H1 (cell line): ENCODE measurements around the gene DCUN1D4. TPM values are rescaled to one million over a fixed set of nuclear protein-coding genes. Genes with fewer than 3 reads are reported as not detected.

Experiments
- CTCF ChIA-PET: fragments of 300-600 bp; sonication (Branson Sonifier 250); formaldehyde crosslinking; loops from one replicate; lab custom pipeline; 2021; ENCODE audit not compliant: partially characterized antibody; lab: Charles Lee
- POLR2A ChIA-PET: fragments of 300-600 bp; sonication (Branson Sonifier 250); formaldehyde crosslinking; loops from one replicate; lab custom pipeline; 2021; ENCODE audit warnings: inconsistent platforms; ENCODE audit not compliant: partially characterized antibody; lab: Charles Lee
- DNase-seq, 2 experiments: peaks; one replicate each; pipeline versions ENCODE4 v3.0.0 to v3.0.0-alpha.2; 2010 to 2022; ENCODE audit warnings: low spot score in 2 of 2, low read depth in 1 of 2, mixed read lengths in 1 of 2
- FAIRE-seq: peaks from 2 replicates; lab custom pipeline; 2011; peaks lifted over from hg19 to GRCh38; lab: Jason Lieb, UNC
- H2AFZ ChIP-seq: 2 replicates; pipeline ENCODE4 v1.8.1; 2012; ENCODE audit warnings: low read length, inconsistent platforms
- H2AK5ac ChIP-seq: 2 replicates; pipeline ENCODE4 v1.6.1; 2013; ENCODE audit warnings: low read depth, low read length
- H2BK120ac ChIP-seq: replicated peaks from 2 replicates; pipeline ENCODE3; 2013; ENCODE audit warnings: low read depth, low read length, inconsistent platforms
- H2BK12ac ChIP-seq: 2 replicates; pipeline ENCODE4 v1.6.1; 2013; ENCODE audit warnings: low read depth, low read length
- H2BK15ac ChIP-seq: 2 replicates; pipeline ENCODE4 v1.6.1; 2013; ENCODE audit warnings: low read length
- H2BK20ac ChIP-seq: 2 replicates; pipeline ENCODE4 v1.6.1; 2013; ENCODE audit warnings: low read length
- H2BK5ac ChIP-seq: 2 replicates; pipeline ENCODE4 v1.6.1; 2013; ENCODE audit warnings: low read depth, low read length
- H3K14ac ChIP-seq: 2 replicates; pipeline ENCODE4 v1.6.1; 2013; ENCODE audit warnings: inconsistent platforms; ENCODE audit not compliant: insufficient read length
- H3K18ac ChIP-seq: 2 replicates; pipeline ENCODE4 v1.6.1; 2013; ENCODE audit warnings: low read length; ENCODE audit errors: extremely low read depth
- H3K23ac ChIP-seq: 2 replicates; pipeline ENCODE4 v1.6.1; 2013; ENCODE audit warnings: inconsistent platforms; ENCODE audit not compliant: insufficient read length
- H3K23me2 ChIP-seq: 2 replicates; pipeline ENCODE4 v1.6.1; 2013; ENCODE audit warnings: low read depth, low read length
- H3K27ac ChIP-seq: 2 replicates; pipeline ENCODE4 v1.6.1; 2011; ENCODE audit warnings: low read depth, low read length, inconsistent platforms
- H3K27me3 ChIP-seq, 4 experiments: replicated peaks in 1 of 4; 1 replicate in 1 of 4; 2 replicates in 3 of 4; pipeline versions ENCODE4 v1.6.1 to v1.8.1; 2011 to 2013; ENCODE audit warnings: low read length in 3 of 4, mild to moderate bottlenecking in 3 of 4, inconsistent platforms in 2 of 4, mixed read lengths in 2 of 4, moderate library complexity in 1 of 4; ENCODE audit not compliant: control insufficient read depth in 3 of 4, insufficient read depth in 3 of 4; ENCODE audit errors: extremely low read depth in 1 of 4
- H3K36me3 ChIP-seq, 4 experiments: 2 replicates each; pipeline versions ENCODE4 v1.6.1 to v1.8.1; 2011 to 2013; ENCODE audit warnings: mild to moderate bottlenecking in 4 of 4, low read length in 3 of 4, moderate library complexity in 2 of 4, control low read depth in 1 of 4, inconsistent platforms in 1 of 4; ENCODE audit not compliant: insufficient read depth in 4 of 4, control insufficient read depth in 2 of 4
- H3K4ac ChIP-seq: replicated peaks from 2 replicates; pipeline ENCODE3; 2013; ENCODE audit warnings: low read length, low read depth, mixed read lengths, inconsistent platforms; ENCODE audit not compliant: insufficient read length
- H3K4me1 ChIP-seq, 4 experiments: replicated peaks in 1 of 4; 1 replicate in 1 of 4; 2 replicates in 3 of 4; pipeline versions ENCODE4 v1.6.1 to v1.8.1; 2011 to 2013; ENCODE audit warnings: low read length in 3 of 4, inconsistent platforms in 2 of 4, mixed read lengths in 1 of 4; ENCODE audit not compliant: insufficient read depth in 4 of 4, control insufficient read depth in 3 of 4
- H3K4me2 ChIP-seq, 2 experiments: 2 replicates each; pipeline versions ENCODE4 v1.6.1 to v1.8.1; 2011 to 2013; ENCODE audit warnings: low read depth in 2 of 2, low read length in 2 of 2, control low read depth in 1 of 2, inconsistent platforms in 1 of 2, mild to moderate bottlenecking in 1 of 2; ENCODE audit not compliant: insufficient read depth in 1 of 2
- H3K4me3 ChIP-seq, 4 experiments: fragments of 200-600, 300-600 bp in 1 of 4; sonication (generic), shearing (Covaris generic), sonication (Bioruptor Twin) in 1 of 4; 2 replicates each; pipeline versions ENCODE4 v1.5.1 to v1.8.1; 2011 to 2016; ENCODE audit warnings: low read length in 4 of 4, low read depth in 3 of 4, control low read depth in 2 of 4, inconsistent platforms in 2 of 4, mild to moderate bottlenecking in 2 of 4, mixed read lengths in 1 of 4, moderate library complexity in 1 of 4; ENCODE audit not compliant: insufficient read depth in 2 of 4; ENCODE audit errors: extremely low read depth in 1 of 4
- H3K56ac ChIP-seq: replicated peaks from 2 replicates; pipeline ENCODE3; 2013; ENCODE audit warnings: low read depth, mild to moderate bottlenecking, mixed read lengths, low read length, inconsistent platforms; ENCODE audit not compliant: insufficient read length
- H3K79me1 ChIP-seq: 2 replicates; pipeline ENCODE4 v1.6.1; 2013; ENCODE audit warnings: low read depth, low read length, control low read depth
- H3K79me2 ChIP-seq, 2 experiments: 2 replicates each; pipeline versions ENCODE4 v1.6.1 to v1.8.1; 2012 to 2013; ENCODE audit warnings: low read length in 2 of 2, mild to moderate bottlenecking in 2 of 2, inconsistent platforms in 1 of 2; ENCODE audit not compliant: insufficient read depth in 2 of 2, control insufficient read depth in 1 of 2
- H3K9ac ChIP-seq, 4 experiments: replicated peaks in 1 of 4; 1 replicate in 1 of 4; 2 replicates in 3 of 4; pipeline versions ENCODE4 v1.6.1 to v1.8.1; 2011 to 2013; ENCODE audit warnings: low read depth in 3 of 4, low read length in 3 of 4, control low read depth in 2 of 4, mild to moderate bottlenecking in 2 of 4, moderate library complexity in 2 of 4, inconsistent platforms in 1 of 4; ENCODE audit errors: extremely low read depth in 1 of 4
- H3K9me3 ChIP-seq, 2 experiments: 2 replicates each; pipeline versions ENCODE4 v1.6.1 to v1.8.1; 2012 to 2013; ENCODE audit warnings: mild to moderate bottlenecking in 2 of 2, moderate library complexity in 2 of 2, control low read depth in 1 of 2, inconsistent platforms in 1 of 2, low read depth in 1 of 2, low read length in 1 of 2, mixed read lengths in 1 of 2; ENCODE audit not compliant: insufficient read depth in 2 of 2
- H4K20me1 ChIP-seq, 2 experiments: replicated peaks in 1 of 2; 2 replicates each; pipeline versions ENCODE3 to v1.8.1; 2011 to 2013; ENCODE audit warnings: inconsistent platforms in 2 of 2, low read length in 2 of 2, mild to moderate bottlenecking in 1 of 2; ENCODE audit not compliant: insufficient read depth in 2 of 2, control insufficient read depth in 1 of 2
- H4K5ac ChIP-seq: 2 replicates; pipeline ENCODE4 v1.6.1; 2013; ENCODE audit warnings: low read length, low read depth, mixed read lengths, inconsistent platforms; ENCODE audit not compliant: insufficient read length
- H4K8ac ChIP-seq: 2 replicates; pipeline ENCODE4 v1.8.0; 2013; ENCODE audit warnings: mild to moderate bottlenecking, moderate library complexity, low read length, inconsistent platforms; ENCODE audit not compliant: insufficient read depth; ENCODE audit errors: extremely low read depth
- H4K91ac ChIP-seq: replicated peaks from 2 replicates; pipeline ENCODE3; 2013; ENCODE audit warnings: low read length, mixed read lengths, inconsistent platforms; ENCODE audit not compliant: insufficient read length
- RBBP5 ChIP-seq: IDR thresholded peaks from 2 replicates; pipeline ENCODE4 v1.7.1; 2012; ENCODE audit warnings: low read depth, mild to moderate bottlenecking, inconsistent platforms, low read length, moderate library complexity, borderline replicate concordance
- WGBS, 2 experiments: shearing (Covaris generic) in 1 of 2; methylation state at CpG; one replicate each; pipeline versions ENCODE4 v1.1.6 to v1.1.7; 2013 to 2015; ENCODE audit warnings: low lambda C conversion rate in 2 of 2, mixed read lengths in 2 of 2, inconsistent platforms in 1 of 2, low coverage in 1 of 2, missing lambda C conversion rate in 1 of 2; ENCODE audit not compliant: insufficient replicate concordance in 2 of 2, insufficient coverage in 1 of 2, insufficient read length in 1 of 2; ENCODE audit errors: extremely low coverage in 1 of 2, missing lambda C conversion rate in 1 of 2; 5-methylcytosine and 5-hydroxymethylcytosine counted together
- polyA plus RNA-seq, 7 experiments: library from polyadenylated mRNA; depleted of rRNA in 3 of 7; stranded (reverse) in 5 of 7; unstranded in 2 of 7; fragments of >200 nt in 5 of 7; fragments of 200-250 nt in 2 of 7; gene quantifications; 1 replicate in 5 of 7; 2 replicates in 1 of 7; 4 replicates in 1 of 7; pipeline versions ENCODE4 v1.2.1 to v1.2.3, GENCODE V29; 2011 to 2013; ENCODE audit warnings: missing spikeins in 2 of 7, mixed read lengths in 2 of 7
- total RNA-seq: library from RNA; stranded (reverse); fragmentation: NEBNext Ultra II Directional; extraction: Animal tissue kit (Norgen Biotek cat#: 25700); gene quantifications from 2 replicates; pipeline ENCODE4 v1.2.1, GENCODE V29; 2021

DCUN1D4 gene
- total and polyA plus RNA-seq, 2 of the 8 experiments (the other 6 are each of a cell fraction or from before 2014, with no cell fraction given) = 22.9 to 55.9 TPM

DNA sequence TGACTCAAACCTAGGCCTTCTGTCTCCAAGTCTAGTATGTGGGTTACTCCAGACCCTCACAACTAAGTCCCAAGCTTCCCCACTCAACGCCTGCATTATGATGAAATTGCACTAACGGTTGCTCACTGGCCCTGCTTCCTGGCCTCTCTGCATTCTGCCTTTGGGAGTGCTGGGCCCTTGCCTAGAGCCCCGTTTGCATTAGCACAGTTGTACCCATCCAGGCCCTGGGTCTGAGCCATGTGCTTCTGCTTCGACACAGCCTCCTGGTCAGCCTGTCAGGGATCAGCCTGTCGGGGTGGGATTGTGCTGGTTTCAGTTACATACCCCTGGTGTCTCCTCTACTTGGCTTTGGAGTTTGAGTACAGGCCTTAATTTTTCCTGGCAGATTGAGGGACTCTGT is 58.4 kb downstream of the DCUN1D4 start:
- no peak overlapping the region for H4K5ac ChIP-seq
- no peak for DNase-seq
- H4K8ac ChIP-seq = no peak overlapping the region
- no peak overlapping the region for H2BK15ac ChIP-seq
- CTCF ChIA-PET = interaction anchor here (0.8 kb wide), 1 partner anchor 16 kb away, joined by 3 read pairs; no protein-coding TSS in a partner anchor
- no peaks in the 10 kb centered on the region for H4K20me1 ChIP-seq
- no peak overlapping the region for H3K9ac ChIP-seq
- H2AFZ ChIP-seq = no peak overlapping the region
- no peak for FAIRE-seq
- no peak overlapping the region for H2BK12ac ChIP-seq
- no peak overlapping the region for H3K14ac ChIP-seq
- H3K79me2 ChIP-seq = no peaks in the 10 kb centered on the region
- no peaks in the 10 kb centered on the region; the same call in 1 of the 2 replicates for H3K23me2 ChIP-seq
- no peaks in the 10 kb centered on the region for H3K4me1 ChIP-seq
- no peak overlapping the region for H3K23ac ChIP-seq
- H3K9me3 ChIP-seq = no peaks in the 10 kb centered on the region
- H3K27me3 ChIP-seq = no peaks in the 10 kb centered on the region
- H2BK120ac ChIP-seq = no peak overlapping the region
- H3K4me2 ChIP-seq = no peak overlapping the region
- TF ChIP-seq RBBP5 = no peak
- TF ChIP-seq, all 59 proteins: peak for 0
- no peak overlapping the region for H2AK5ac ChIP-seq
- 85% methylated on average over 5 of the region's 5 CpGs; no CpG with 5 or more reads in 1 of the 2 experiments for WGBS, 2 experiments
- H3K18ac ChIP-seq = no peak overlapping the region
- H3K56ac ChIP-seq = no peak overlapping the region
- no peak overlapping the region; the same call in 1 of the 2 replicates for H2BK5ac ChIP-seq
- H2BK20ac ChIP-seq = no peak overlapping the region
- H4K91ac ChIP-seq = no peak overlapping the region
- H3K4ac ChIP-seq = no peak overlapping the region
- POLR2A ChIA-PET = interaction anchor here (1.5 kb wide), 1 partner anchor 9 kb away, joined by 4 read pairs; no protein-coding TSS in a partner anchor
- no peak overlapping the region for H3K27ac ChIP-seq
- peaks cover 4 to 39% (median 13%) of the 10 kb centered on the region in 4 experiments; a peak in 6 of 8 replicates for H3K36me3 ChIP-seq
- no peak overlapping the region for H3K4me3 ChIP-seq
- H3K79me1 ChIP-seq = no peaks in the 10 kb centered on the region
